ENCODE data around the gene TNFRSF18.

The TNFRSF18 gene

DNA sequence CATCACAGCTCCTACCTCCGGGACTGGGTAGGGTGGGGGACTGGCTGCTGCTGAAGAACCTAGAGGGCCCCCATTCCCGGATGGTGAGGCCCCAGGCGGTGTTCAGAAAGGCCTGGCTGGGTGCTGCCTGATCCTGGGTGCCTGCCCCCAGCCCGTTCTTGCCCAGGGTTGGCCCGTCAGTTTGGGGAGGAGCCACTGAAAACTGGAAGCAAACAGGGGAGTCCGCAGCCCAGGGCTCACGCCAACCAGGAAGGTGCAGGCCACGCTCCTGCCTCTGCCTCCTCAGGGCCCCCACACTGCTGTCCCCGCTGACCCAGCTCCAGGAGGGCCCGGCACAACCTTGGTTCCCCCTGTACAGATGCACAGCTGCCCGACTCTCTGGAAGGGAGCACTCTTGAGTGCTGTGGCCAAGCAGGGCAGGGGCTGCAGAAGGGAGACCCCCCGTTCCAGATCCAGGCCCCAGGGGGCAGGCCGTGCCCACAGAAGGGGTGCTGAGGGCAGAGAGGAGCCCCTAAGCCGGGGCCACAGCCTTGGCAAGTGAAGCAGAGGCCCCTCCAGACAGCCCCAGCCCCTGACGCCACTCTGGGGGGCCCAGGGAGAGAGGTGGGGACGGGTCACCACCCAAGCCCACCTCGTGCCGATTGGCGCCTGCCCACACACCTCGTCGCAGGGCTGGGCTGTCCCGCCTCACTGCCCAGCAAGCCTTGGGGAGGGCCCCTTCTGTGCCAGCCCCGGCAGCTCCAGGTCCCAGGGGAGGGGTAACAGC, 34.6 kb upstream of the TNFRSF18 start:
- no peak for DNase-seq (ENCODE audit: low read depth)

- no peak for DNase-seq (ENCODE audit: low read depth)
These were observed 33.9 kb upstream of the TNFRSF18 start for GRCh38 chr1:1240348-1240732.

- no peak for DNase-seq (ENCODE audit: low read depth)
These were observed 33.4 kb upstream of the TNFRSF18 start for GRCh38 chr1:1239614-1240347.

- no peak for DNase-seq (ENCODE audit: low read depth)
These were observed 32.8 kb upstream of the TNFRSF18 start for GRCh38 chr1:1239227-1239613.

- DNase-seq (ENCODE audit: low read depth) = no peak
These were observed 32.3 kb upstream of the TNFRSF18 start for GRCh38 chr1:1238702-1239178.

DNA sequence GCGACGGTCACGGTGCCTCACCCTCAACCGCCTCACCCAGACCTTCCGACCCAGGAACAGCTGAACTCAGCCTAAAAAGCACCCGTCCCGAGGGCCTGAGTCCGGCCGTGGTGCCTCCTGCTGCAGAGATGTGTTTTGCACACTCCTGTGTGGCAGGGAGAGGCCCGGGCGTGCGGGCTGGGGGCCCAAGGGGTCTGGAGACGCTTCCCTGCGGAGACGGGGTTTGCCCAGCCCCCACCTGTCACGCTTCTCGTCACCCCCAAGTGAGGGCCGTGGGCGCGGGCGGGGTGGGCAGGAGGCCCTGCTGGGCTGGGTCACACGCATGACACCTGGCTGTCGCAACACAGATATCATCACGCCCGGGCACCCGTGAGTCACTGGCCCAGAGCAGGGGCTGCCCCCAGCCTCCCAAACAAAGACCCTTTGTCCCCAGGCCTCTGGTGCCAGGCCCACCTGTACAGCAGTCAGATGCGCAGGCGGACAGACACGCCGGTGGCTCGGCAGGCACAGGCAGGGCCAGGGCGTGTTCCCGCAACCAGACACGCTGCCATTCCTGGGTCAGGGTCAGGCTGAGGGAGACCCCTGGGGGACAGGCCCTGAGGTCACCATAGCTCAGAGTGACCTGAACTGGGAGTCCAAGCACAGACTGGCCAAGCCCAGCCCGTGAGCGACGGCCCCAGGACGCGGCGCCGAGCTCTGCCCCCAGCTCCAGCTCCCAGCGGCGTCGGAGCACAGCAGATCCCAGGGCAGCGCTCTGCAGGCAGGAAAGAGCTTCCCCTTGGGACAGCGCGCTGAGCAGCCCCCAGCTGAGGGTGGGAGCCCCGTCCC, 31.7 kb upstream of the TNFRSF18 start:
- DNase-seq (ENCODE audit: low read depth) = no peak

GRCh38 chr1:1236945-1237873, 30.8 kb upstream of the TNFRSF18 start:
- no peak for DNase-seq (ENCODE audit: low read depth)

DNA sequence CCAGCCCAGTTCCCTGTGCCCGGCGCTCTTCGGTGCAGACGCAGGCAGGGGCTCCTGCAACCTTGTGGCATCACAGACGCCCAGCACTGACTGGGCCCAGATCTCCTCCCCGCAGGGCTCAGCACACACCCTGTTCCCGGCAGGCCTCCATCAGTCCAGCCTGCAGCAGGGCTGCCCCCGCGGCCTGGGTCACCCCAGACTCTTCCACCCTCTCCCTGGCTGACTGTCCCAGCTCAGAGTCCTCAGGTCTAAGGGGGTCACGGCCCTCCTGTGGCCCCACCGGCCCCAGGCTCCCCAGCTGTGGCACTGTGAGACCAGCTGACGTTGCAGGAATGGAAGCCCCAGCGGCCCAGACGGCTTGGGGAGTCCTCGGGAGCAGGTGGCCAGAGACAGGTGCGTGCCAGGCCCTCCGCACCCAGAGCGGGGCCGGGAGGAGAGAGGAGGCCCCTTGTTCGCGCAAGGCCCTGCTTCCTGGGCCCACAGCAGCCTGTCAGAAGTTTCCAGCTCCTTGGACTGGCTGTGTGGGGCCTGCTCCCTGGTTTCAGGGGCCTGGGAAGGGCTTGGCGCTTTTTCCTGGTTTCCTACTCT, 29.9 kb upstream of the TNFRSF18 start:
- DNase-seq (ENCODE audit: low read depth) = no peak

DNA sequence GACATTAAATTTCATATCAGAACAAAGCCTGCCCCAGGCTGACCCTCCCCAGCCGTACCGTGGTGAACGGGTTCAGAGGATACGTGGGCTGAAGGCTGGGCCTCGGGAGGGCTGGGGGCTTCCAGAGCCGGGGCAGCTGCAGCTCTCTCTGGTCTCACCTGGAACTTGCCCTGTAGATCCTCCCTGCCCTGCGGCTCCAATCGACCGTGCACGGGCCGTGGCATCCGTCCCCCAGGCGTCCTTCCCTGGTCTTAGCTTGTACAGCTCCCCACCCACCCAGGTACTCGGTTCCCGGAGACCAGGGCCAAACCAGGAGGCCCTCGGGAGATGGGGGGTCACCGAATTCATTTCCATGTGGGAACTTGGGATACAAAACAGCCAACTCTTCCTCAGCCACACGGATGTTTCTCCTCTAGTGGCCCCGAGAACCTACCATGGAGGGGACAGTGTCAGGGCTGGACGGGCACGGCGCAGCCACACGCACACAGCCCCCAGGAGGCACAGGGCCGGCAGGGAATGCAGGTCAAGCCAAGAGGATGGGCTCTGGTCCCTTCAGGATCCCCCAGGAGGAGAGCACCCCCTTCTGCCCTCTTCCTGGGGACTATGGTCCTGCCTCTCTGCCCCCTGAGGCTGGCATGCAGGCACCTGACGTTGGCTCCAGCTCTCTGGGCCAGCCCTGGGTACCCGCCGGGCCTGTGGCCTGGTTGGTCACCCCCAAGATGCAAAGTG, 28.8 kb upstream of the TNFRSF18 start:
- no peak for DNase-seq (ENCODE audit: low read depth)

- DNase-seq (ENCODE audit: low read depth) = no peak
These were observed 27.9 kb upstream of the TNFRSF18 start for GRCh38 chr1:1234180-1234808.

GRCh38 chr1:1233567-1233892, 27.1 kb upstream of the TNFRSF18 start:
- no peak for DNase-seq (ENCODE audit: low read depth)

- DNase-seq (ENCODE audit: low read depth) = no peak
These were observed 26.6 kb upstream of the TNFRSF18 start for GRCh38 chr1:1232796-1233566.

DNA sequence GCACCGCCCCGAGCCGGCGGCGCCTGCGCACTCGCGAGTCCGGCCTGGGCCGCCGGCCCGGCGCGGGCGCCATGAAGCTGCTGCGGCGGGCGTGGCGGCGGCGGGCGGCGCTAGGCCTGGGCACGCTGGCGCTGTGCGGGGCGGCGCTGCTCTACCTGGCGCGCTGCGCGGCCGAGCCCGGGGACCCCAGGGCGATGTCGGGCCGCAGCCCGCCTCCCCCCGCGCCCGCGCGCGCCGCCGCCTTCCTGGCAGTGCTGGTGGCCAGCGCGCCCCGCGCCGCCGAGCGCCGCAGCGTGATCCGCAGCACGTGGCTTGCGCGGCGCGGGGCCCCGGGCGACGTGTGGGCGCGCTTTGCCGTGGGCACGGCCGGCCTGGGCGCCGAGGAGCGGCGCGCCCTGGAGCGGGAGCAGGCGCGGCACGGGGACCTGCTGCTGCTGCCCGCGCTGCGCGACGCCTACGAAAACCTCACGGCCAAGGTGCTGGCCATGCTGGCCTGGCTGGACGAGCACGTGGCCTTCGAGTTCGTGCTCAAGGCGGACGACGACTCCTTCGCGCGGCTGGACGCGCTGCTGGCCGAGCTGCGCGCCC, 25.9 kb upstream of the TNFRSF18 start, which contains the start of gene B3GALT6:
B3GALT6 (plus strand) TSS at position 30 of the 588 bp plus-strand sequence; CDS start at position 72, 42 bp downstream.
- no peak for DNase-seq (ENCODE audit: low read depth)

DNA sequence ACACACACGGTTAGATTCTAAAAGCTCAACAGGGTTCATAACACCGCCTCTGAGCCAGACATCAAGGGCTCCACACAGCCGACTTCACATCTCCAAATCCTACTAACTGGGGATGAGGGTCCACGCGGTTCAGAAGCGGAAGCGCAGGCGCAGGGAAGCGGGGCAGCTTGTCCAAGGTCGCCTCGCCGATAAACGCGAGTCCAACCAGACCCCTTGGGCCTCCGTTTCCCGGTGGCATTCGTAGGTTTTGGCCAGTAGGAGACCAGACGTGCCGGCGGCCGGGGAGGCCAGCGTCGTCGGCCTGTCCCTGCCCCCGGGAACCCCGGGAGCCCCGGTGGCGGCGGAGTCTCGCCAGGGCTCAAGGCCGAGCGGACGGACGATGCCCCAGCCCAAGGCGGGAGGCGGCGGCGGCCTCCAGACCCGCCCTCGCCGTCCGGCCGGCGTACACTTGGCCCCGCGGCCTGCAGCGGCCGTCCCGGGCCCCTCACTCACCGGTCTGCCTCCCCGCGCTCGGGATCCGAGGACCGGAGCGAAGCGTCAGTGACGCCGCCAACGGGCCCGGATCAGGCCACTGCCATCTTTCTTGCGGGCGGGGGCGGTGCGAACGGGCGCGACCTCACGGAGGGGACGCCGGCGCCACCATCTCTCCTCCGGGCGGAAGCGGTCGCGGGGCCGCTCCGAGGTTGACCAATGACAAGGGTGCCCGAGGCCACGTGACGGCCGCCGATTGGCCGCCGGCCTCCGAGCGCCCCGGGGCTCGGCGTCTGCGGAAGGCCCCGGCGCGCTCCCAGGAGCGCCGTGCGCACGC, 25.2 kb upstream of the TNFRSF18 start, which contains the start of gene SDF4:
SDF4 (minus strand) TSS at position 602 of the 808 bp plus-strand sequence. CDS start 3,229 bp downstream, outside the sequence.
- DNase-seq (ENCODE audit: low read depth) = peak; percentile 75

DNA sequence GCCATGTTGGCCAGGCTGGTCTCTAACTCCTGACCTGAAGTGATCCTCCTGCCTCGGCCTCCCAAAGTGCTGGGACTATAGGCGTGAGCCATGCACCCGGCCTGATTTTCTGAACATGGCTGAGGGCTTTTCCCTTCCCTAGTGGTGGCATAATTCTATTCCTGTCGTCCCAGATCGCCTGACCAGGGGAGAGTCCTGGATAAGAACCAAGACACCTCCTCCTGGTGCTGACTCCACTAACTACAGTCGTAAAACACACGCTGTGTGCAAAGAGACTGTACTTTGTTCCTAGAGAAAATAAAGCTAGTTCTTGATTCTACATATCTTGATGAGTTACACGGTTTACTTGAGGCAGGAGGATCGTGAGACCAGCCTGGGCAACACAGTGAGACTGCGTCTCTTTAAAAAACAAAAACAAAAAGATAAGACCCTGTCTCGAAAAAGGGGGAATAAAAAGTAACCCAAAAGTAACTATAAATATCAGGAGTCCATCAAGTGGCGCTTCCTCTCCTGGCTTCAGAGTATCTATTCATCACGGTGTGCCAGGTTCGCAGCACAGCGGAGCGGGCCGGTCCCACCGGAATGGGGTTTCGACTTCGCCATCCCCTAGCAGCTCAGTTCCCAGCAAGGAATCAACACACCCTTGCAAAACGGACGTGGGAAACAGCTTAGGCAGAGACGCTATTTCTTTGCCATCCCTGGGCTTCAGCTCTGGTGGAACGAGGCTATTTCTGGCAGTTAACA, 24.4 kb upstream of the TNFRSF18 start:
- peak; percentile 28 for DNase-seq (ENCODE audit: low read depth)

DNA sequence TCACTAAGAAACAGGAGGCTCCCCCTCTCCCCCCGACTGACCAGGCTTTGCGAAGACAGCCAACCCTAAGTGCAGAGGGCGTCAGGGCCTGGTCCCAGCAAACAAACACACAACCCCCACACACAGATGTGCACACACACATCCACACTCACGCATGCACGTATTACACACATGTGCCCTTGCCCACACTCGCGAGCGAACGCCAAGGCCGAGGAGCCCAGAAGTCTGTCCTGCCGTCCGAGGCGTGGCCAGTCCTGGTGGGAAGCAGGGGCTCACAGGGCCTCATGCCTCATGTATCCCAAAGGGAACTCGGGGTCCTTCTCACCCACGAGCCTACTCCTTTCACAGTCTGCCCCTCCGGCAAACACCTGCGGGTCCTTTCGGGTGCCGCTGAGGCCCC, 23.4 kb upstream of the TNFRSF18 start:
- no peak for DNase-seq (ENCODE audit: low read depth)
